Measurements from ENCODE around the gene VEGFB.

VEGFB gene

GRCh38 chr11:64210301-64211020, 23.9 kb upstream of the VEGFB start:
- no peak for DNase-seq (ENCODE audit: low read depth in 2 of 2)

DNA sequence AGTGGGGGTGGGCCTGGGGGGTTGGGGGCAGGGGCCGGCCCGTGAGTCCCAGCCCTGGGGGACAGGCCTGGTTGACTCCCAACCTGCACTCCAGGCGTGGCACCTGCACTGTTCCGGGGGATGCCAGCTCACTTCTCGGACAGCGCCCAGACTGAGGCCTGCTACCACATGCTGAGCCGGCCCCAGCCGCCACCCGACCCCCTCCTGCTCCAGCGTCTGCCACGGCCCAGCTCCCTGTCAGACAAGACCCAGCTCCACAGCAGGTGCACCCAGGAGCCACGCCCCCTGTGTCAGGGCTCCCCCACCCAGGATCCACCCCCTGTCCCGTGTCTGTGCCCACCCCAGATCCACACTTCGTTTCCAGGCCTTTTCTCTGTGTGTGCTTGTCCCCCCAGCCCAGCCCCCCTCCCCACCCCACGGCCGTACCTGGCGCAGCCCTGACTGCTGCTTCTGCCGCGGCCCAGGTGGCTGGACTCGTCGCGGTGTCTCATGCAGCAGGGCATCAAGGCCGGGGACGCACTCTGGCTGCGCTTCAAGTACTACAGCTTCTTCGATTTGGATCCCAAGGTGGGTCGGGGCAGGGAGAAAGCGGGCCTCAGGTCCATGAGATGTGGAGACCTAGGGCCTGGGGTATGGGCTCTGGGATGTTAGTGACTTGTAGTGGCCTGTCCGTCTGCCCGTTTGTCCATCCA, 23.1 kb upstream of the VEGFB start:
- DNase-seq (ENCODE audit: low read depth in 2 of 2), result no peak

- DNase-seq (ENCODE audit: low read depth in 2 of 2), result no peak
These were observed 17.5 kb upstream of the VEGFB start for GRCh38 chr11:64216879-64217278.

DNA sequence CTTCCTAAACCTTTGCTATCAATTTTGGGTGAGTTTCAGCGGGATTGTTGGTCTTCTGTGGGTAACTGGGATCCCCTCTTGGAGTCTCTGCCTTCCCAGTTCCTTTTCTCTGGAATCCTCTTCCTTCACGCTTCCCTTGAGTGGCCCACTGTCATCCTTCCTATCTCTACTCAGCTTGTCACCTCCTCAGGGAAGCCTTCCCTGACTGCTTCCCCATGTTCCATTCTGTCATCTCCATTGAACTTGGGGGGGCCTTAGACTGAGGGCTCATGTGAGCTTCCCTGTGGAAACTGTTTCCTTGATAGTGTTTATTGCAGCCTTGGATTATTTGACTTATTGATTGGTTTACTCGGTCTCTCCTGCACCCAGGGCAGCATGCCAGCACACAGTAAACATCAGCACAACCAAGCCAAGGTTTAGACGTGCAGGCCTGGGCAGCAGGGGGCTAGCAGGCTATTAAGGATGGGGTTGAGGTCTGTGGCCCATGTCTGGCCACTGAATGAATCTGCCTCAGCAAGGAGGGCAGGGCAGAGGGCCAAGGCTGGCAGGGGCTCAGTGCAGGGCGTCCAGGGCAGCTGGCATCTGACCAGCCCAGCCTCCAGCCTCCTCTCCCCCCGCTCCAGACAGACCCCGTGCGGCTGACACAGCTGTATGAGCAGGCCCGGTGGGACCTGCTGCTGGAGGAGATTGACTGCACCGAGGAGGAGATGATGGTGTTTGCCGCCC, 15.6 kb upstream of the VEGFB start:
- DNase-seq (ENCODE audit: low read depth in 2 of 2), result no peak

DNA sequence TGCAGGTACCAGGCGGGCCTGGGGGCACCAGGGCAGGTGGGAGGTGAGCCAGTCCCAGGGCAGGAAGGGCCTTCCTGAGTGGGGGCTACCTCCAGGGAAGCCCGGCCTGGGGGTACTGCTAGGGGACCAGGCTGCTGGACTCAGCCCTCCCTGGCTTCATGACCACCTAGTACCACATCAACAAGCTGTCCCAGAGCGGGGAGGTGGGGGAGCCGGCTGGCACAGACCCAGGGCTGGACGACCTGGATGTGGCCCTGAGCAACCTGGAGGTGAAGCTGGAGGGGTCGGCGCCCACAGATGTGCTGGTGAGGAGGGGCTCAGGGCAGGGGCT, 15.1 kb upstream of the VEGFB start:
- no peak for DNase-seq (ENCODE audit: low read depth in 2 of 2)

DNA sequence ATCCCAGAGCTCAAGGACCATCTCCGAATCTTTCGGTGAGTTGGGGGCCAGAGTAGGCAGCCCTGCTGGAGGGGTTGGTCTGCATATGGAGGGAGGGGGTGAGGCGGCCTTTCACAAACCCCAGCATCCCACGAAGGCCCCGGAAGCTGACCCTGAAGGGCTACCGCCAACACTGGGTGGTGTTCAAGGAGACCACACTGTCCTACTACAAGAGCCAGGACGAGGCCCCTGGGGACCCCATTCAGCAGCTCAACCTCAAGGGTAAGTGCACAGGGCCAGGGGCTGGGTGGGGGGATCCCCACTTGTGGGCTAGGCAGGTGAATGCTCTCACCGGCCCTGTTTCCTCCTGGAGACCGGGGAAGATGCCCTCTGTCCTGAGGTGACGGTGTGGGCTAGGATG, 14.6 kb upstream of the VEGFB start:
- DNase-seq (ENCODE audit: low read depth in 2 of 2), result no peak

- no peak for DNase-seq (ENCODE audit: low read depth in 2 of 2)
These were observed 14.1 kb upstream of the VEGFB start for GRCh38 chr11:64220271-64220670.

DNA sequence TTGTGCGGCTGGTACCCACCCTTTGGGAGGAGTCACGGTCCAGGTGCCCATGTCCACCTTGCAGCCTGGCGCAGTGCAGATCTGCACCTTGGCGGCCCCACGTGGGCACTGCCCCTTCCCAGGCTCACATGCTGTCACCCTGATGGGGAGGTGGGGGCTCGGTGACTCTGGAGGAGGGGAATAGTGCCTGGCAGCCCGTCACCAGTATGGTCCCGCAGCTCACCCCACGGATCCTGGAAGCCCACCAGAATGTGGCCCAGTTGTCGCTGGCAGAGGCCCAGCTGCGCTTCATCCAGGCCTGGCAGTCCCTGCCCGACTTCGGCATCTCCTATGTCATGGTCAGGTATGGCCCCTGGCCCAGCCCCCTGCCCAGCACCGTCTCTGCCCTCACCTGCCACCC, 13.6 kb upstream of the VEGFB start:
- DNase-seq (ENCODE audit: low read depth in 2 of 2), result no peak

GRCh38 chr11:64222651-64223000, 11.8 kb upstream of the VEGFB start:
- no peak for DNase-seq (ENCODE audit: low read depth in 2 of 2)

GRCh38 chr11:64223001-64223651, 11.3 kb upstream of the VEGFB start:
- DNase-seq (ENCODE audit: low read depth in 2 of 2), result no peak

- no peak for DNase-seq (ENCODE audit: low read depth in 2 of 2)
These were observed 10.1 kb upstream of the VEGFB start for GRCh38 chr11:64224151-64224890.

DNA sequence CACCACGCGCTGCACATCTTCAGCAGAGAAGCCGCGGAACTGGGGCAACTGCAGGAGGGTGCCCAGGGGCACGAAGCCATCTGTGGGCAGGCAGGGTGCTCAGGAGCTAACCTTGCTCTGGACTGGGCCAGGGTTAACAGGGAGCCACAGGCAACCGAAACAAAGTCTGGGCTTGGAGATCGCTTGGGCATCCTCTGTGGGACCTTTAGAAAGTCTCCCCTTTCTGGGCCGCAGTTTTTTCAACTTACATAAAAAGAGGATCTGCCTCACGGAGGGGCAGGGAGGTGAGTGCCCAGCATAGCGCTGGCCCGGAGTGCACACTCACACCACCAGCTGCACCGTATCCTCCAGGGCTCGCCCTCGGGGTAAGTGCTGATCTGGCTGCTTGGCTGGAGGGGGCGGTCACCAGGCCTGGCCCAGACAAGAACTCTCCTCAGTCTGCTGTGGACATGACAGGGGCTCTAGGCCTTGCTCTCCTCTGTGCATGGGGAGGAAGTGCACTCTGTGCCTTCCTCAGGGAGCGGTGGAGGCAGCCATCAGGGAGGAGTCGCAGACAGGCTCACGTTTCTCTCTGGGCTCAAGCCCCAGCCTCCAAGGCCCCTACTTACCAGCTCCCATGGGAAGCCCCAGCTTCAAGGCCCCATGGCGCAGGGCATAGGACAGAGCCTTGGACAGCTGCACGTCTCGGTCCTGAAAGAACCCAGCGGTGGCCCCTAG, 9.3 kb upstream of the VEGFB start:
- DNase-seq (ENCODE audit: low read depth in 2 of 2), result no peak

DNA sequence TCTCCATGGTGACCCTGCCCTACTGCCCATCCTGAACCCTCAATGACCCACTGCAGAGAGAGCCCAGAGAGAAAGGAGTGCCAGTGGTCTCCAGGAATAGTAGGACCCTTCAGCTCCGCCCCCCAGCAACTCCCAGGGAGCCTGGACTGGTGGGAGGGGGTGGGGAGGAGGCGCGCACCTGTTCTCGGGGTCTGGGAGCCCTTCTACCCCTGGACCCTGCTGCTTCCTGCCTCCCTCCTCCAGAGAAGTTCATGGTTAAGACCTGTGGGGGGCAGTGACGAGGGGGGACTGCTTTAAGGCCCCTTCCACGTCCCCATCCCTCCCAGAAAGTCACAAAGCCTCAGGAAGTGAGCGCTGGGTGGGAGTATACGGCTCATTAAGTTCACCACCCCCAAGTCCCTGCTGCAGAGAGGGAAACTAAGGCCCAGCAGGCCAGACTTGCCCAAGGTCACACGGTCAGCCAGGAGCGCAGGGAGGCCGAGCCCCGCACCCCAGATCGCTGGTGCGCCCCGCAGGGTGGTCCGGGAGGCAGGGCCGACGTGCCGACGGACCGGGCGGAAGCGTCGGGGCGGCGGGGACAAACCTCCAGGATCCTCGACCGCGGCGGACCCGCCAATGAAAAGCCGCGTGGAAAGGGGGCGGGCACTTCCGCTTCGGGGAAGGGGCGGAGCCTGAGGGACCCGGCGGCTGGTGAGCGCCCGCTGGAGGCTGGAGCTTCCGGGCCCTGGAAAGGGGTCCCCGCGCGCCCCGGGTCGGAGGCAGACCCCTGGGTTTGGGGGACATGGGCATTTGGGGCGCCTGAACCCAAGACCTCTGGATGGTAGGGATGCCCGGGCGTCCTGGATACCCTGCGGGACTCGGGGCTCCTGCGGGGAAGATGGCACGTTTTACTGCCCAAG, 8.5 kb upstream of the VEGFB start, which contains the start of the genes NUDT22 and TRPT1:
NUDT22 (plus strand) TSS at position 667 of the 899 bp plus-strand sequence. CDS start 379 bp downstream, outside the sequence.
TRPT1 (minus strand) TSS at position 579 of the 899 bp plus-strand sequence; CDS start at position 253, 326 bp downstream.
- DNase-seq (ENCODE audit: low read depth in 2 of 2), result peak; percentile 82 to 87

GRCh38 chr11:64226507-64227051, 7.8 kb upstream of the VEGFB start:
- DNase-seq (ENCODE audit: low read depth in 2 of 2), result peak in 1 of 2 donors; percentile 41

DNA sequence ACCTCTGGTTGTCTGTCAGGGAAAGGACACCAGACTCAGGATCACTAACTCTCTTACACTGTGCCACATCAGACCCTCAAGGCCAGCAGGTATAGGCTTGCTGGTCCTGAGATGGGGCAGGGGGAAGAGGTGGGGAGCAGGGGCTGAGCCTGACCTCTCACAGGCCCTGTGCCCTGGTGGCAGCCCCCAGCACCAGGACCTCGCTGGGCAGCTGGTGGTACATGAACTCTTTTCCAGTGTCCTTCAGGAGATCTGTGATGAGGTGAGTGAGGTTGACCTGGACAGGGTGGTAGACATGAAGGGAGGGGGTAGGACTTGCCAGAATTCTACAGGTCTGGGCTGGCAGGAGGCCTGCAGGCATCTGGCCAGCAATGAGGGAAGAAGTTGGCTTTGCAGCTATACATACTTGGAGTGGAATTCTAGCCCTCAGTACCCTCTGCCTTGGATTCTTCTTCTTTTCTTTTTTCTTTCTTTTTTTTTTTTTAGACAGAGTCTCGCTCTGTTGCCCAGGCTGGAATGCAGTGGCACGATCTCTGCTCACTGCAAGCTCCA, 6.9 kb upstream of the VEGFB start:
- DNase-seq (ENCODE audit: low read depth in 2 of 2), result no peak

DNA sequence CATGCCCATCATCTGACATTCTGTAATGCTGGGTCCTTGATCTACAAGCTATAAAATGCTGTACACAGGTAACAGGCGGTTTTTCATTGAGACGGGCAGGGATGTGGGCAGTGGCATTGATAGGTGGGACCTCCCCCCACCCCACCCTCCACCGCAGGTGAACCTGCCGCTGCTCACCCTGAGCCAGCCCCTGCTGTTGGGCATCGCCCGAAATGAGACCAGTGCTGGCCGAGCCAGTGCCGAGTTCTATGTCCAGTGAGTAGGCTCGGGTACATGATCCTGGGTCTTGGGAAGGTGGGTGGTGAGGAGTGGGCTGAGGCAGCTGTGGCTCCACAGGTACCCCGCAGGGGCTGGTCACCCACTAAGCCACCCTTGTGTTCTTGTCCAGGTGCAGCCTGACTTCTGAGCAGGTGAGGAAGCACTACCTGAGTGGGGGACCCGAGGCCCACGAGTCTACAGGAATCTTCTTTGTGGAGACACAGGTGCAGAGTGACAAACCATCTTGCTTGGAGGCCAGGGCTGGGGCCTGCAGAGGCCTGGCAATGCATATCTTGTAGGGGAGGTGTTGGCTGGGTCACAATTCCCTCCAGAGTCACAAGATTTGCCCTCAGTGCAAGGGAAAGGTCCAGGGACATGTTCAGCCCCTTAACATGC, 5.2 kb upstream of the VEGFB start:
- DNase-seq (ENCODE audit: low read depth in 2 of 2), result no peak

DNA sequence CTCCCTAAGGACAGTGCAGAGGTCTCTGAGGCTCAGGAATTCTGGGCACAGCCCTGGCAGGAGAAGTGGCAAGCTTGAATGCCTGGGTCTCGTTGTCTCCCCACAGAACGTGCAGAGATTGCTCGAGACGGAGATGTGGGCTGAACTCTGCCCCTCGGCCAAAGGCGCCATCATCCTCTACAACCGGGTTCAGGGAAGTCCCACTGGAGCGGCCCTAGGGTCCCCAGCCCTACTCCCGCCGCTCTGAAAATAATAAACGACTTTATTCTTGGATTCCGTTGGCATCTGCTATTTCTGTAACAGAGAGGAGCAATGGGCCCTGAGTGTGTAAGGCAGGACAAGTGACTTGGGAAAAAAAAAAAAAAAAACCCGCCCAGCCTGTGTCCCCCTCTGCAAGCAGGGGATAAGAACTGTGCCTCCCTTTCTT, 4.6 kb upstream of the VEGFB start:
- DNase-seq (ENCODE audit: low read depth in 2 of 2), result no peak

DNA sequence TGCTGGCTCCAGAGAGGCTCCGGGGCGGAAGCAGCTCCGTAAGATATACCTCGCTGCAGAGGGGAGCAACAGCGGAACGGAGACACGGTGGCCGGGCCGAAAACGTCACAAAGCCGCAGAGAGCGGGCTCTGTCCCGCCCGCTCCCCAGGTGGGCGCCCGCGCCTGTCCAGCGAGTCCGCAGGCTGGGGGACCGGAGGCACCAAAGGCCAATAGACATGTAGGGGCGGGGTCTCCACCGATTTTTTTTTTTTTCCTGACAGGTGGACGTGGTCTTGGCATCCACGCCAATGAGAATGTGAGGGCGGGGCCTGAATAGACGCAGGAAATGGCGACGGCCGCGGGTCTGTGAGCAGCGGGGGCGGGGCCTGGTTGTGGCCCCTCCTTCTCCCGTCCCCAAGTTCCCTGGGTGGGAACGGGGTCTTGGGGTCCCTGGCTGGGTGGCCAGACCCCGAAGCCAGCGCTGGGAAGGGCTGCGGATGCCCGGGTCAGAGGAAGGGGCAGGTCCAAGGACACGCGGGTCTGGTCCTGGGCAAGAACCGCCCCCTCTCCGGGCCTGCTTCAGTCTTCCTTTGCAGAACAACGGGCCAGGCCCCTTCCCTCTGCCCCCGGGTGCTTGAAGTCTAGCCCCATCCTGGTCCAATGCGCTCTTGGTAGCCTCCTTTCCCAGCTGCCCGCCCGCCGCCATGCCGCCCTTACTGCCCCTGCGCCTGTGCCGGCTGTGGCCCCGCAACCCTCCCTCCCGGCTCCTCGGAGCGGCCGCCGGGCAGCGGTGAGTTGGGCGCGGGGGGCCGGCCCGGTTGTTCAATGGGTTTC, 4.0 kb upstream of the VEGFB start, which contains the start of gene DNAJC4:
DNAJC4 (plus strand) TSS at position 378 of the 814 bp plus-strand sequence; CDS start at position 685, 307 bp downstream.
- peak; percentile 78 to 82 for DNase-seq (ENCODE audit: low read depth in 2 of 2)

Measured in stimulated activated CD8-positive, alpha-beta memory T cell treated with anti-CD3 and anti-CD28 coated beads, Interleukin-7, amount 100 ng/mL, for 4 hours (primary cell).